ENCODE results near the gene C1orf210.

The C1orf210 gene

DNA sequence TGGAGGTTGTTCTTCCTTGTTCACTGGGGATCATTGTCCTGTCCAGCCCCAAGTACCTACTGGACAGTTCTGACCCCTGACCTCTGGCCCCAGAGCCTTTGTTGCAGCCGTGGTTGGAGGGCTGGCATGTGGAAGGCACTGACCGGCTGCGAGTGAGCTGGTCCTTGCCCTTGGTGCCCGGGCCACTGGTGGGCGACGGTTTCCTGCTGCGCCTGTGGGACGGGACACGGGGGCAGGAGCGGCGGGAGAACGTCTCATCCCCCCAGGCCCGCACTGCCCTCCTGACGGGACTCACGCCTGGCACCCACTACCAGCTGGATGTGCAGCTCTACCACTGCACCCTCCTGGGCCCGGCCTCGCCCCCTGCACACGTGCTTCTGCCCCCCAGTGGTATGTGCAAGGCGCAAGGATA, 26.8 kb upstream of the C1orf210 start:
- no peak for DNase-seq (ENCODE audit: low read depth)

GRCh38 chr1:43311521-43311920, 26.1 kb upstream of the C1orf210 start:
- DNase-seq (ENCODE audit: low read depth): no peak

- DNase-seq (ENCODE audit: low read depth): no peak
Observed at GRCh38 chr1:43309405-43310025, 24.1 kb upstream of the C1orf210 start.

GRCh38 chr1:43308635-43309404, 23.4 kb upstream of the C1orf210 start:
- DNase-seq (ENCODE audit: low read depth): no peak

DNA sequence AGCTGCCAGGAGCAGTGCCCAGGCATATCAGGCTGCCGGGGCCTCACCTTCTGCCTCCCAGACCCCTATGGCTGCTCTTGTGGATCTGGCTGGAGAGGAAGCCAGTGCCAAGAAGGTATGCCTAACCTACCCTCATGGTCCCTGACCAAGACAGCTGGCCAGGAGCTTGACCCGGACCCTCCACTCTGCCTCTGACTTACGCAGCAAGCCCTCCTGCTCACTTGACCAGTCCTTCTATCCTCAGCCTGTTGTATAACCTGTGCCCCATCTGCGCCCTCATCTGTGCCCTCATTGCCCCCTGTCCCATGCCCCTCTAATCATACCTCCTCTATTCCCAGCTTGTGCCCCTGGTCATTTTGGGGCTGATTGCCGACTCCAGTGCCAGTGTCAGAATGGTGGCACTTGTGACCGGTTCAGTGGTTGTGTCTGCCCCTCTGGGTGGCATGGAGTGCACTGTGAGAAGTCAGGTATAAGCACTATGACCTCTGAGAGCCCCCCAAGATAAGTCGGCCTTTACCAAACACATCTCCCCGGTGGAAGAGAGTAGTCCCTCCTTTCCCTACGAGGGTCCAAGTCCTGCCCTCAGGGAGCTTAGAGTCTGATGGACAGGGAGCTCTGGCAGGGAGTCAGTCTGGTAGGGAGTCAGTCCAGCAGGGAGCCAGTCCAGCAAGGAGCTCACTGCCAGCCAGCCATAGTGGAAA, 22.2 kb upstream of the C1orf210 start:
- no peak for DNase-seq (ENCODE audit: low read depth)

GRCh38 chr1:43306688-43307457, 21.5 kb upstream of the C1orf210 start:
- DNase-seq (ENCODE audit: low read depth): no peak

- DNase-seq (ENCODE audit: low read depth): no peak
Observed at GRCh38 chr1:43305926-43306687, 20.7 kb upstream of the C1orf210 start.

GRCh38 chr1:43305461-43305860, 20.1 kb upstream of the C1orf210 start:
- no peak for DNase-seq (ENCODE audit: low read depth)

DNA sequence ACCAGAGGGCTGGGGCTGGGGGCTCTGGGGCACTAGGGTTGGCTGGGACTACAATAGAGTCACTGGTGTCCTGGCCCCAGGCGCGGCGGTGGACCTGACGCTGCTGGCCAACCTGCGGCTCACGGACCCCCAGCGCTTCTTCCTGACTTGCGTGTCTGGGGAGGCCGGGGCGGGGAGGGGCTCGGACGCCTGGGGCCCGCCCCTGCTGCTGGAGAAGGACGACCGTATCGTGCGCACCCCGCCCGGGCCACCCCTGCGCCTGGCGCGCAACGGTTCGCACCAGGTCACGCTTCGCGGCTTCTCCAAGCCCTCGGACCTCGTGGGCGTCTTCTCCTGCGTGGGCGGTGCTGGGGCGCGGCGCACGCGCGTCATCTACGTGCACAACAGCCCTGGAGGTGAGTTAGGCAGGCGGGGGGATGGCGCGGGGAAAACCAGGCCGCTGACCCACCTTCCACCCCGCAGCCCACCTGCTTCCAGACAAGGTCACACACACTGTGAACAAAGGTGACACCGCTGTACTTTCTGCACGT, 19.5 kb upstream of the C1orf210 start:
- no peak for DNase-seq (ENCODE audit: low read depth)

DNA sequence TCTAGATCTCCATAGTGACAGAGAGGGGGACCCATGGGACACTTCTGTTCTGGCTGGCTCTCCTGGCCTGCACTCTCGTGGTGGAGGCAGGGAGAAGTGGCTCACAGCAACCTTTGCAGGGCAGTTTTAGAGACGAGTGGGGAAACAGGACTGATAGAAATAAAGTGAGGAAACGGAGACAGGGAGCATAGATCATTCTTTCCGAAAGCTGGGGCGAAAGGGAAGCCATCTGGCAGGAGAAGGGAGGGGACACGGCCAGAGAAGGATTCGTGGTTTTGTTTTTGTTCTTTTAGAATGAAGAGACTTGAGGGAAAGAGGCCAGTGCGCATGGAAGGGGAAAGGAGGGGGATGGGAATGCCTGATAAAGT, 18.9 kb upstream of the C1orf210 start:
- DNase-seq (ENCODE audit: low read depth): no peak

DNA sequence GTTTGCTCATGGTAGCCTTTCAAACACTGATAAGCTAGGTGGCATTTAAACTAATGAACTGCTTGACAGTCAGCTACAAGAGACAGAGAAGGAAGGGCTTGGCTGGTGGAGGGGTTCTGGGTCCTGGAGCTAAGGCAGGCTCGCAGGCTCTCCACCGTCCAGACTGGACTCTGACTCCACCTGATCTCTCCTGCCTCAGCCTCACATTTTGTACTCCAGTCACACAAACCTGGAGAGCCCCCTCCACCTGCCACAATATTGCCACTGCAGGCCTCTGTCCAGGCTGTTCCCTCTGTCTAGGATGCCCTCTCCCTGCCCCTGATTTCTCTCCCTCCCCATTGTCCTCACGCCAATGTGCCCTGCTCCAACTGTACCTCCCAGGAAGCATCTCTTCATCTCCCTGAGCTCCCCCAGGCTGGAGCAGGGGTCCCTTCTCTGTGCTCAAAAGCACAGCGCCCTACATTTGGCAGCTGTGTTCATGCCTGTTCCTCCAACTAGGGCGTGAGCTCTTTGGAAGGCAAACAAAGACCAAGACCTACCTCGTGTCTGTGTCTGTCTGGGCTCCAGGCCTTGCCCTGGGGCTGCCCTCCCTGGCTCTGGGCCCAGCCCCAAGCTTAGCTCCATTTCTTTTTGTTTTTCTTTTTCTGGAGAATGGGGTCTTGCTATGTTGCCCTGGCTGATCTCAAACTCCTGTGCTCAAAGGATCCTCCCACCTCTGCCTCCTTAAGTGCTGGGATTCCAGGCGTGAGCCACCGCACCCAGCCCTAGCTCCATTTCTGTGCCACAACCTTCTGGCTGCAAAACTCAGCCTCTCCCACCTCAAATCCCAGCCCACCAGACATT, 18.3 kb upstream of the C1orf210 start:
- no peak for DNase-seq (ENCODE audit: low read depth)

GRCh38 chr1:43302721-43303470, 17.5 kb upstream of the C1orf210 start:
- DNase-seq (ENCODE audit: low read depth): no peak

- no peak for DNase-seq (ENCODE audit: low read depth)
Observed at GRCh38 chr1:43302201-43302600, 16.8 kb upstream of the C1orf210 start.

DNA sequence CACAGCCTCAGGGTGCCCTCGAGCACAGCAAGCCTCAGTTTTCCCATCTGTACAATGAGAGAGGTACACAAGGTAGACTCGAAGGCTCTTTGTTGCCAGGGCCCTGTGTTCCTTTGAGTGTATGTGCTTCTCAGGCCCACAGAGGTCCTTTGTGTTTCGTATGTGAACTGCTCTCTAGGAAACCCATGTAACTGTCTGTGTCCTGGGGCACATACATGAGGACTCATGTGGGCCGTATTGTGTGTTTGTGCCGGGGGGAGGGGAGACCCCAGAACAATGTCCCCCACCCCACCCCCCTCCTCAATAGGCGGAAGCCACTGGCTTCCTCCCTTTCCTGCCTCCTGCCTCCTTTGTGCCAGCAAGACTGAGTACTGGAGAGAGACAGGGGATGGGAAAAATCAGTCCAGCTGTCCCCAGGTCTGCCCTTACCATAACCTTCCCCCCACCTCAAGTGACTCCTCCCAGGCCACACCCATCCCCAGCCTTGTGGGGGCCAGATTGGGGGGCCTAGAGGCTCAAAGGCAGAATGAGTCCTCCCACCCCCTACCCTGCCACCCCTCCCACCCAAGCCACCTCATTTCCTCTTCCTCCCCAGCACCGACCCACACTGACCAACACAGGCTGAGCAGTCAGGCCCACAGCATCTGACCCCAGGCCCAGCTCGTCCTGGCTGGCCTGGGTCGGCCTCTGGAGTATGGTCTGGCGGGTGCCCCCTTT, 15.2 kb upstream of the C1orf210 start, which contains the start of gene TIE1:
TSS of gene TIE1 (plus strand) at position 605 of the 717 bp plus-strand sequence. CDS start at position 695, 90 bp downstream.
- no peak for DNase-seq (ENCODE audit: low read depth)

- no peak for DNase-seq (ENCODE audit: low read depth)
Observed at GRCh38 chr1:43299101-43299500, 13.7 kb upstream of the C1orf210 start.

DNA sequence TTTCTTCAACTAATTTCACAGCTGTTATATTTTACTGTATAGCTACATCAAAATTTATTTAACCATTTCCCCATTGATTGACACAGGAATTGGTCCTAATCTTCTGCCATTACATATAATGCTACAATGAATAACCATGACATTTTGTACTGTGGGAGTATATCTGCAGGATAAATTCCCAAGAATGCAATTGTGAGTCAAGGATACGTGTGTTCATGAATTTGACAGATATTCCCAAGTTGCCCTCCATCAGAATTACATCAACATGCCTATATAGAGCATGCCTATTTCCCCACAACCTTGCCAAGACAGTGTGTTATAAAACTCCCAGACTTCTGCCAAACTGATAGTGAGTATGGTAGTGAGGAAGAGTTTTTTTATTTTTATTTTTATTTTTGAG, 12.7 kb upstream of the C1orf210 start:
- no peak for DNase-seq (ENCODE audit: low read depth)

- no peak for DNase-seq (ENCODE audit: low read depth)
Observed at GRCh38 chr1:43296207-43296606, 10.8 kb upstream of the C1orf210 start.

DNA sequence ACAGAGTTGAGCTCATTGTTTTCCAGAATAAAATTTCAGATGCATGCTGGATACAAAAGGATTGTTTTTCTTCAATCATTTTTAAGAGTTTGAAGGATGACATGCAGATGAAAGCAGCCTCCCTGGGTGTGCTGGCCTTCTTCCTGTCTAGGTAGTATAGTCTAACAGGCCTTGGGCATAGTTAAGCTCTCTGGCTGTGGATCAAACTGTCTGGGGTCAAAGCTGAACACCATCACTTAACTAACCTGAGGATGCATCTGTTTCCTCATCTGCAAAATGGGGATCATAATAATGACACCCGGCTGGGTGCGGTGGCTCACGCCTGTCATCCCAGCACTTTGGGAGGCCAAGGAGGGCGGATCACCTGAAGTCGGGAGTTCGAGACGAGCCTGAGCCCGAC, 9.4 kb upstream of the C1orf210 start:
- DNase-seq (ENCODE audit: low read depth): no peak

All from stromal cell of bone marrow (primary cell).